ENCODE data around the gene BCOR. TPM values are rescaled to one million over a fixed set of nuclear protein-coding genes. Genes with fewer than 3 reads are reported as not detected.

Gene BCOR
- total and polyA plus RNA-seq, 2 of the 13 experiments (the other 11 are each of a cell fraction or from before 2014, with no cell fraction given), result 14.3 to 15.2 TPM

DNA sequence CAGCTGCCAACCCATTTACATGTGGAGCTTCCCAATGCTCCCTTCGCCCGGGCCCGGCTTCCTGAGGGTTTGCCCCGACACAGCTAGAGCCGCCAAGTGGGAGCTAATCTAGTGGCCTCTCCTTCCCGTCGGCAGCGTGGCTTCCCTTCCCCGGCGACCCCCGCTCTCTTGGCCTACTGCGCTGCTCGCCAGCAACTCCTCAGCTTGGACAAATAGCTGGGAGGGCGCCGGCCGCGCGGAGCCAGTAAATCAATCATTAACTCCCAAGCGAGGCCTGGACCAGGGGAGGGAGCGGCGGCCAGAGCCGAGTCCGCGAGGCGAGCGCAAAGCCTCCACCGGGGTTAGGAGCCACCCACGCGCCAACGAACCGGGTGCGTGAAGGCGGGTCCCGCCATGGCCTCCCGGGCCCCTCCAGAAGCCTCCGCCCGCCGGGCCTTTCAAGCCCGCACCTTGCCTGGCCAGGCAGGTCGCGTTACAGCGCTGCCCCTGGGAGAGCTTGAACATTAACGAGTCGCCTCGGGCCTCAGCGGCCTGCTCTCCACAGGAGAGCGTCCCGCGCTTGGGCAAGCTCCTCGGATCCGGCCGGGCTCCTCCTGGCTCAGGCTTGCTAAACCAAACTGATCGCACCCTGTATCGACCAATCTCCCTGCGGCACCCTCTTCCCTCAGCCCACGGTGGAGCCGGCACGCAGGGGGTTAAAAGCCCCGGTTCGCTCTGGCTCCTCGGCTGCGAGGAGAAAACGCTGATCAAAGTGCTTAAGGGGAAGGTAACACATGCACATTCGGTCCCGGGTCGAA is 10.6 kb upstream of the BCOR start (continued):
- TF ChIP-seq, protein P1, sequence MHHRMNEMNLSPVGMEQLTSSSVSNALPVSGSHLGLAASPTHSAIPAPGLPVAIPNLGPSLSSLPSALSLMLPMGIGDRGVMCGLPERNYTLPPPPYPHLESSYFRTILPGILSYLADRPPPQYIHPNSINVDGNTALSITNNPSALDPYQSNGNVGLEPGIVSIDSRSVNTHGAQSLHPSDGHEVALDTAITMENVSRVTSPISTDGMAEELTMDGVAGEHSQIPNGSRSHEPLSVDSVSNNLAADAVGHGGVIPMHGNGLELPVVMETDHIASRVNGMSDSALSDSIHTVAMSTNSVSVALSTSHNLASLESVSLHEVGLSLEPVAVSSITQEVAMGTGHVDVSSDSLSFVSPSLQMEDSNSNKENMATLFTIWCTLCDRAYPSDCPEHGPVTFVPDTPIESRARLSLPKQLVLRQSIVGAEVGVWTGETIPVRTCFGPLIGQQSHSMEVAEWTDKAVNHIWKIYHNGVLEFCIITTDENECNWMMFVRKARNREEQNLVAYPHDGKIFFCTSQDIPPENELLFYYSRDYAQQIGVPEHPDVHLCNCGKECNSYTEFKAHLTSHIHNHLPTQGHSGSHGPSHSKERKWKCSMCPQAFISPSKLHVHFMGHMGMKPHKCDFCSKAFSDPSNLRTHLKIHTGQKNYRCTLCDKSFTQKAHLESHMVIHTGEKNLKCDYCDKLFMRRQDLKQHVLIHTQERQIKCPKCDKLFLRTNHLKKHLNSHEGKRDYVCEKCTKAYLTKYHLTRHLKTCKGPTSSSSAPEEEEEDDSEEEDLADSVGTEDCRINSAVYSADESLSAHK (CRISPR knock-in tag; IDR thresholded peaks at IDR 0.05; ENCODE audit: borderline replicate concordance), result no peak
- TF ChIP-seq, protein P2, sequence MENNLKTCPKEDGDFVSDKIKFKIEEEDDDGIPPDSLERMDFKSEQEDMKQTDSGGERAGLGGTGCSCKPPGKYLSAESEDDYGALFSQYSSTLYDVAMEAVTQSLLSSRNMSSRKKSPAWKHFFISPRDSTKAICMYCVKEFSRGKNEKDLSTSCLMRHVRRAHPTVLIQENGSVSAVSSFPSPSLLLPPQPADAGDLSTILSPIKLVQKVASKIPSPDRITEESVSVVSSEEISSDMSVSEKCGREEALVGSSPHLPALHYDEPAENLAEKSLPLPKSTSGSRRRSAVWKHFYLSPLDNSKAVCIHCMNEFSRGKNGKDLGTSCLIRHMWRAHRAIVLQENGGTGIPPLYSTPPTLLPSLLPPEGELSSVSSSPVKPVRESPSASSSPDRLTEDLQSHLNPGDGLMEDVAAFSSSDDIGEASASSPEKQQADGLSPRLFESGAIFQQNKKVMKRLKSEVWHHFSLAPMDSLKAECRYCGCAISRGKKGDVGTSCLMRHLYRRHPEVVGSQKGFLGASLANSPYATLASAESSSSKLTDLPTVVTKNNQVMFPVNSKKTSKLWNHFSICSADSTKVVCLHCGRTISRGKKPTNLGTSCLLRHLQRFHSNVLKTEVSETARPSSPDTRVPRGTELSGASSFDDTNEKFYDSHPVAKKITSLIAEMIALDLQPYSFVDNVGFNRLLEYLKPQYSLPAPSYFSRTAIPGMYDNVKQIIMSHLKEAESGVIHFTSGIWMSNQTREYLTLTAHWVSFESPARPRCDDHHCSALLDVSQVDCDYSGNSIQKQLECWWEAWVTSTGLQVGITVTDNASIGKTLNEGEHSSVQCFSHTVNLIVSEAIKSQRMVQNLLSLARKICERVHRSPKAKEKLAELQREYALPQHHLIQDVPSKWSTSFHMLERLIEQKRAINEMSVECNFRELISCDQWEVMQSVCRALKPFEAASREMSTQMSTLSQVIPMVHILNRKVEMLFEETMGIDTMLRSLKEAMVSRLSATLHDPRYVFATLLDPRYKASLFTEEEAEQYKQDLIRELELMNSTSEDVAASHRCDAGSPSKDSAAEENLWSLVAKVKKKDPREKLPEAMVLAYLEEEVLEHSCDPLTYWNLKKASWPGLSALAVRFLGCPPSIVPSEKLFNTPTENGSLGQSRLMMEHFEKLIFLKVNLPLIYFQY (CRISPR knock-in tag; IDR thresholded peaks at IDR 0.05; ENCODE audit: borderline replicate concordance), result no peak
- TF ChIP-seq ZNF75D (CRISPR knock-in tag; IDR thresholded peaks at IDR 0.05; ENCODE audit: borderline replicate concordance) (no peak), SAFB2 (CRISPR knock-in tag; IDR thresholded peaks at IDR 0.05; ENCODE audit: borderline replicate concordance, low read depth) (no peak), GRHL1 (CRISPR knock-in tag; conservative IDR thresholded peaks at IDR 0.05) (no peak), JUNB (CRISPR knock-in tag; IDR thresholded peaks at IDR 0.05; ENCODE audit: borderline replicate concordance) (no peak), AGO2 (optimal IDR thresholded peaks at IDR 0.05; ENCODE audit: low read depth, low read length) (peak; percentile 92), ZNF891 (CRISPR knock-in tag; IDR thresholded peaks at IDR 0.05) (0 out of 2 replicates have a peak, but pooled peaks have one; percentile 21), ARNTL (CRISPR knock-in tag; IDR thresholded peaks at IDR 0.05) (0 out of 2 replicates have a peak, but pooled peaks have one; percentile 33), ZFY (CRISPR knock-in tag; IDR thresholded peaks at IDR 0.05) (peak; percentile 86), ZNF101 (CRISPR knock-in tag; IDR thresholded peaks at IDR 0.05; ENCODE audit: borderline replicate concordance, low read depth) (no peak), CCAR2 (optimal IDR thresholded peaks at IDR 0.05; ENCODE audit: low read depth, low read length) (no peak), GFI1 (CRISPR knock-in tag; IDR thresholded peaks at IDR 0.05; ENCODE audit: borderline replicate concordance) (no peak)
- TF ChIP-seq, protein P3, sequence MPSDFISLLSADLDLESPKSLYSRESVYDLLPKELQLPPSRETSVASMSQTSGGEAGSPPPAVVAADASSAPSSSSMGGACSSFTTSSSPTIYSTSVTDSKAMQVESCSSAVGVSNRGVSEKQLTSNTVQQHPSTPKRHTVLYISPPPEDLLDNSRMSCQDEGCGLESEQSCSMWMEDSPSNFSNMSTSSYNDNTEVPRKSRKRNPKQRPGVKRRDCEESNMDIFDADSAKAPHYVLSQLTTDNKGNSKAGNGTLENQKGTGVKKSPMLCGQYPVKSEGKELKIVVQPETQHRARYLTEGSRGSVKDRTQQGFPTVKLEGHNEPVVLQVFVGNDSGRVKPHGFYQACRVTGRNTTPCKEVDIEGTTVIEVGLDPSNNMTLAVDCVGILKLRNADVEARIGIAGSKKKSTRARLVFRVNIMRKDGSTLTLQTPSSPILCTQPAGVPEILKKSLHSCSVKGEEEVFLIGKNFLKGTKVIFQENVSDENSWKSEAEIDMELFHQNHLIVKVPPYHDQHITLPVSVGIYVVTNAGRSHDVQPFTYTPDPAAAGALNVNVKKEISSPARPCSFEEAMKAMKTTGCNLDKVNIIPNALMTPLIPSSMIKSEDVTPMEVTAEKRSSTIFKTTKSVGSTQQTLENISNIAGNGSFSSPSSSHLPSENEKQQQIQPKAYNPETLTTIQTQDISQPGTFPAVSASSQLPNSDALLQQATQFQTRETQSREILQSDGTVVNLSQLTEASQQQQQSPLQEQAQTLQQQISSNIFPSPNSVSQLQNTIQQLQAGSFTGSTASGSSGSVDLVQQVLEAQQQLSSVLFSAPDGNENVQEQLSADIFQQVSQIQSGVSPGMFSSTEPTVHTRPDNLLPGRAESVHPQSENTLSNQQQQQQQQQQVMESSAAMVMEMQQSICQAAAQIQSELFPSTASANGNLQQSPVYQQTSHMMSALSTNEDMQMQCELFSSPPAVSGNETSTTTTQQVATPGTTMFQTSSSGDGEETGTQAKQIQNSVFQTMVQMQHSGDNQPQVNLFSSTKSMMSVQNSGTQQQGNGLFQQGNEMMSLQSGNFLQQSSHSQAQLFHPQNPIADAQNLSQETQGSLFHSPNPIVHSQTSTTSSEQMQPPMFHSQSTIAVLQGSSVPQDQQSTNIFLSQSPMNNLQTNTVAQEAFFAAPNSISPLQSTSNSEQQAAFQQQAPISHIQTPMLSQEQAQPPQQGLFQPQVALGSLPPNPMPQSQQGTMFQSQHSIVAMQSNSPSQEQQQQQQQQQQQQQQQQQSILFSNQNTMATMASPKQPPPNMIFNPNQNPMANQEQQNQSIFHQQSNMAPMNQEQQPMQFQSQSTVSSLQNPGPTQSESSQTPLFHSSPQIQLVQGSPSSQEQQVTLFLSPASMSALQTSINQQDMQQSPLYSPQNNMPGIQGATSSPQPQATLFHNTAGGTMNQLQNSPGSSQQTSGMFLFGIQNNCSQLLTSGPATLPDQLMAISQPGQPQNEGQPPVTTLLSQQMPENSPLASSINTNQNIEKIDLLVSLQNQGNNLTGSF (CRISPR knock-in tag; IDR thresholded peaks at IDR 0.05), result no peak
